ENCODE measurements around the gene FAT1. TPM values are rescaled to one million over a fixed set of nuclear protein-coding genes. Genes with fewer than 3 reads are reported as not detected.
"Not testable (repeated sequence)": the region's sequence is repeated elsewhere in the genome, so short reads cannot be mapped to it uniquely, and the experiment has no call there.

Gene FAT1
- polyA plus RNA-seq, 1 donor from 2014 or later, result 19.8 TPM

DNA sequence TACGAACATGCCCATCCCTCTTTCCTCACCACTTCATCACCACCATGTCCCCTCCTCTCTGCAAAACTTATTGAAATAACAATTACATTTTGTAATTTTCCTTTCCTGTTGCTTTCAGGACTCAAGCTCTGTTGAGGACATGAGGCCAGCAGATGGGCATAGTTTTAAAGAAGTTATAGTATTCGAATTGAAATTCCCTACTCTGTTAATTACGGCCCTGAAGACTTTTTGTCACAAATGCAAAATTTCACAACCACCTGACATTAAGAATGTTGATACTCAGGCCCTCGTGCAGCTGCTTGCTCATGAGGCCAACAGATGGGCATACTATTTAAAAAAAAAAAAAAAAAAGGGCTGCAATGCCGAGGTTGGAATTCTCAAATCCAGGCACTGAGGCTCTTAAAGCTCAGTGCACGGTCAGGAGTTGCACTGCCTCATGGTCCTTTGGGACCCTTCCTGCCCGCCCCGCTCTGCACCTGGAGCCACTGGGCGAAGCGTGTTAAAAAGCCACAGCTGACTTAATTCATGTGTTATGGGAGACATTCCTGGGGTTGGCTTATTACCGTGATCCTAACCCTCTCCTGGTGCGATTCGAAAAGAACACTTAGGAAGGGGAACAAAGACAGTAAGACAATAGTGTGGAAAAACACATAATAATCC is 34.2 kb upstream of the FAT1 start:
- Histone ChIP-seq H3K36me3 (ENCODE audit: insufficient read depth, low read length) (no peaks in the 10 kb centered on the region), H3F3A (ENCODE audit: insufficient read depth, low read length, poor library complexity, severe bottlenecking) (no peaks in the 10 kb centered on the region), H3K9me3 (ENCODE audit: low read length) (no peaks in the 10 kb centered on the region), H3K79me2 (replicated peaks; ENCODE audit: insufficient read depth, low read length) (no peaks in the 10 kb centered on the region), H4K20me1 (ENCODE audit: insufficient read depth) (no peaks in the 10 kb centered on the region), H3K4me2 (ENCODE audit: low read length) (no peak overlapping the region), H2AFZ (ENCODE audit: low read depth, low read length) (no peak overlapping the region), H3K4me3 (ENCODE audit: low read length) (no peak overlapping the region), H3K27ac (ENCODE audit: low read length) (no peak overlapping the region), H3K27me3 (ENCODE audit: insufficient read depth, low read depth, low read length) (no peaks in the 10 kb centered on the region), H3K9me2 (ENCODE audit: insufficient read depth, low read length) (no peaks in the 10 kb centered on the region), H3K9ac (ENCODE audit: low read length) (no peak overlapping the region)
- no peak for TF ChIP-seq EP300 (conservative IDR thresholded peaks at IDR 0.05; ENCODE audit: poor library complexity, severe bottlenecking)
- TF ChIP-seq MXI1 (conservative IDR thresholded peaks at IDR 0.05; ENCODE audit: poor library complexity, severe bottlenecking), result no peak
- TF ChIP-seq, protein P1, sequence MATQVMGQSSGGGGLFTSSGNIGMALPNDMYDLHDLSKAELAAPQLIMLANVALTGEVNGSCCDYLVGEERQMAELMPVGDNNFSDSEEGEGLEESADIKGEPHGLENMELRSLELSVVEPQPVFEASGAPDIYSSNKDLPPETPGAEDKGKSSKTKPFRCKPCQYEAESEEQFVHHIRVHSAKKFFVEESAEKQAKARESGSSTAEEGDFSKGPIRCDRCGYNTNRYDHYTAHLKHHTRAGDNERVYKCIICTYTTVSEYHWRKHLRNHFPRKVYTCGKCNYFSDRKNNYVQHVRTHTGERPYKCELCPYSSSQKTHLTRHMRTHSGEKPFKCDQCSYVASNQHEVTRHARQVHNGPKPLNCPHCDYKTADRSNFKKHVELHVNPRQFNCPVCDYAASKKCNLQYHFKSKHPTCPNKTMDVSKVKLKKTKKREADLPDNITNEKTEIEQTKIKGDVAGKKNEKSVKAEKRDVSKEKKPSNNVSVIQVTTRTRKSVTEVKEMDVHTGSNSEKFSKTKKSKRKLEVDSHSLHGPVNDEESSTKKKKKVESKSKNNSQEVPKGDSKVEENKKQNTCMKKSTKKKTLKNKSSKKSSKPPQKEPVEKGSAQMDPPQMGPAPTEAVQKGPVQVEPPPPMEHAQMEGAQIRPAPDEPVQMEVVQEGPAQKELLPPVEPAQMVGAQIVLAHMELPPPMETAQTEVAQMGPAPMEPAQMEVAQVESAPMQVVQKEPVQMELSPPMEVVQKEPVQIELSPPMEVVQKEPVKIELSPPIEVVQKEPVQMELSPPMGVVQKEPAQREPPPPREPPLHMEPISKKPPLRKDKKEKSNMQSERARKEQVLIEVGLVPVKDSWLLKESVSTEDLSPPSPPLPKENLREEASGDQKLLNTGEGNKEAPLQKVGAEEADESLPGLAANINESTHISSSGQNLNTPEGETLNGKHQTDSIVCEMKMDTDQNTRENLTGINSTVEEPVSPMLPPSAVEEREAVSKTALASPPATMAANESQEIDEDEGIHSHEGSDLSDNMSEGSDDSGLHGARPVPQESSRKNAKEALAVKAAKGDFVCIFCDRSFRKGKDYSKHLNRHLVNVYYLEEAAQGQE (IDR thresholded peaks at IDR 0.05; ENCODE audit: borderline replicate concordance), result no peak
- TF ChIP-seq, protein P2, sequence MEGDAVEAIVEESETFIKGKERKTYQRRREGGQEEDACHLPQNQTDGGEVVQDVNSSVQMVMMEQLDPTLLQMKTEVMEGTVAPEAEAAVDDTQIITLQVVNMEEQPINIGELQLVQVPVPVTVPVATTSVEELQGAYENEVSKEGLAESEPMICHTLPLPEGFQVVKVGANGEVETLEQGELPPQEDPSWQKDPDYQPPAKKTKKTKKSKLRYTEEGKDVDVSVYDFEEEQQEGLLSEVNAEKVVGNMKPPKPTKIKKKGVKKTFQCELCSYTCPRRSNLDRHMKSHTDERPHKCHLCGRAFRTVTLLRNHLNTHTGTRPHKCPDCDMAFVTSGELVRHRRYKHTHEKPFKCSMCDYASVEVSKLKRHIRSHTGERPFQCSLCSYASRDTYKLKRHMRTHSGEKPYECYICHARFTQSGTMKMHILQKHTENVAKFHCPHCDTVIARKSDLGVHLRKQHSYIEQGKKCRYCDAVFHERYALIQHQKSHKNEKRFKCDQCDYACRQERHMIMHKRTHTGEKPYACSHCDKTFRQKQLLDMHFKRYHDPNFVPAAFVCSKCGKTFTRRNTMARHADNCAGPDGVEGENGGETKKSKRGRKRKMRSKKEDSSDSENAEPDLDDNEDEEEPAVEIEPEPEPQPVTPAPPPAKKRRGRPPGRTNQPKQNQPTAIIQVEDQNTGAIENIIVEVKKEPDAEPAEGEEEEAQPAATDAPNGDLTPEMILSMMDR (IDR thresholded peaks at IDR 0.05; ENCODE audit: poor library complexity, severe bottlenecking), result no peak
- TF ChIP-seq EZH2 (IDR thresholded peaks at IDR 0.05; ENCODE audit: borderline replicate concordance, insufficient read depth, low read length, poor library complexity, severe bottlenecking), result no peak
- no peak for TF ChIP-seq SMC3 (conservative IDR thresholded peaks at IDR 0.05; ENCODE audit: poor library complexity)
- TF ChIP-seq RAD21 (conservative IDR thresholded peaks at IDR 0.05), result no peak
- TF ChIP-seq POLR2AphosphoS5 (IDR thresholded peaks at IDR 0.05), result no peak
- TF ChIP-seq TAF1 (IDR thresholded peaks at IDR 0.05; ENCODE audit: low read depth), result no peak

DNA sequence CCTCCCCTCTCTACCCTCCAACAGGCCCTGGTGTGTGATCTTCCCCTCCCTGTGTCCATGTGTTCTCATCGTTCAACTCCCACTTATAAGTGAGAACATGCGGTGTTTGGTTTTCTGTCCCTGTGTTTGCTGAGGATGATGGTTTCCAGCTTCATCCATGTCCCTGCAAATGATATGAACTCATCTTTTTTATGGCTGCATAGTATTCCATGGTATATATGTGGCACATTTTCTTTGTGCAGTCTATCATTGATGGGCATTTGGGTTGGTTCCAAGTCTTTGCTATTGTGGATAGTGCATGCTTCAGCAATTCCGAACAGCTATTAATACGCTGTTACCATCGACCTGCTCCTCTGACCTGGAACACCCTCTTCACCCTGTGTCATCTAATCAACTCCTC is 32.9 kb upstream of the FAT1 start:
- H3F3A ChIP-seq (ENCODE audit: insufficient read depth, low read length, poor library complexity, severe bottlenecking); H3K9me3 ChIP-seq (ENCODE audit: low read length); H4K20me1 ChIP-seq (ENCODE audit: insufficient read depth); H3K79me2 ChIP-seq (replicated peaks; ENCODE audit: insufficient read depth, low read length); H3K36me3 ChIP-seq (ENCODE audit: insufficient read depth, low read length); H3K4me3 ChIP-seq (ENCODE audit: low read length); H3K27me3 ChIP-seq (ENCODE audit: insufficient read depth, low read depth, low read length); H3K9ac ChIP-seq (ENCODE audit: low read length); H3K27ac ChIP-seq (ENCODE audit: low read length); H2AFZ ChIP-seq (ENCODE audit: low read depth, low read length); H3K4me2 ChIP-seq (ENCODE audit: low read length); H3K9me2 ChIP-seq (ENCODE audit: insufficient read depth, low read length): not testable (repeated sequence)

Data from neural cell (in vitro differentiated cells).